ENCODE measurements around the gene RABGAP1. TPM values are rescaled to one million over a fixed set of nuclear protein-coding genes. Genes with fewer than 3 reads are reported as not detected.
A peak's percentile ranks its signal among the peaks of the same experiment; 100 is the strongest.

RABGAP1 gene
- 47.4 and 58.1 TPM in 2 replicates for total RNA-seq

DNA sequence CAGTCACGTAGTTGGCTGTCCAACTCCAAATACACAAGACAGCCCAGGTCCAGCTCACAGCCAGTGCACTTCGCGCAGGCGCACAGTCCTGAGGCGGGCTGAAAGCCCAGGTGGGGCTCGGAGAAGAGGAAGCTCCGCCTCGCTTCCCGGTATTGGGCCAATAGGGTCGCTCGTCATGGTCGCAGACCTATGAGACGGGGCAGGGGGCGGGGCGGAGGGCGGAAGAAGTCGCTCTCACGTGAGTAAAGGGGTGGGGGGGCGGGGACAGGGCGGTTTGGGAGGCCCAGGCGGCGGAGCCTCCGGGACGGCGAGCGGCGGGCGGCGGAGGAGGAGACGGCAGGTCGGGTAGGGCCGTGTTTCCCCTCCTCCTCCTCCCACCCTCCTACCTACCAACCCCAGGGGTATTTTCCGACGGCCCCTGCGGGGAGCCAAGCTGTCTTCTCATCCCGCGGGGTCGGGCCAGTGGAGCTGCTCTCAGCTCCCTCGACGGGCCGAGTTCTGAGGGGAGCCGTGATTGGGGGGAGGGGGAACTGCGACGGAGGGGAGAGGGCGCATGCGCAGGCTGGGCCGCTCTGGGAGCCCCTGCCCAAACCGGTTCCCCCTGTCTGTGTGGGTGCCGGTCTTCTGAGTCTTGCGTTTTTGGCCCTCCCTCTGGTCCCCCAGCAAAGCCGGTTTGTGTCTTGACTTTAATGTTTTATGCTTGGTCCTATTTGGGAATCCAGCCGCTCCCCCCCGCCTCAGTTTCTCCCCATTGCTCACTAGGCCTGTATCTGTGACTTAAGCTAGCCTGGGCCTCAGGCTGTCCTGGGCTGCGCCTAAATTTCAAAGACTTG is at the start of gene RABGAP1:
RABGAP1 (plus strand) TSS at position 272 of the 833 bp plus-strand sequence. CDS start 16,040 bp downstream, outside the sequence.
- no peaks in the 10 kb centered on the region for H3K27me3 Mint-ChIP-seq
- intact Hi-C loops (cut with micrococcal nuclease) = loop anchor here (1.0 kb wide), 4 partner anchors 10 to 113 kb away; partner anchors contain the start of genes PDCL, RC3H2, ZBTB26 and ZBTB6
- POLR2A ChIA-PET = interaction anchor here (0.5 to 2.7 kb wide), 20 partner anchors 10 to 1323 kb away, joined by 3 to 73 read pairs (median 4); partner anchors contain the start of genes PDCL, RC3H2, ZBTB26 and ZBTB6
- DNase-seq (peak; percentile 89), ATAC-seq (ENCODE audit: low read depth) (peak; percentile 98)
- peaks cover 33% of the 10 kb centered on the region for H3K36me3 Mint-ChIP-seq (ENCODE audit: low read depth)
- H3K4me1 Mint-ChIP-seq = peaks cover 28% of the 10 kb centered on the region
- TF ChIP-seq, protein P1, sequence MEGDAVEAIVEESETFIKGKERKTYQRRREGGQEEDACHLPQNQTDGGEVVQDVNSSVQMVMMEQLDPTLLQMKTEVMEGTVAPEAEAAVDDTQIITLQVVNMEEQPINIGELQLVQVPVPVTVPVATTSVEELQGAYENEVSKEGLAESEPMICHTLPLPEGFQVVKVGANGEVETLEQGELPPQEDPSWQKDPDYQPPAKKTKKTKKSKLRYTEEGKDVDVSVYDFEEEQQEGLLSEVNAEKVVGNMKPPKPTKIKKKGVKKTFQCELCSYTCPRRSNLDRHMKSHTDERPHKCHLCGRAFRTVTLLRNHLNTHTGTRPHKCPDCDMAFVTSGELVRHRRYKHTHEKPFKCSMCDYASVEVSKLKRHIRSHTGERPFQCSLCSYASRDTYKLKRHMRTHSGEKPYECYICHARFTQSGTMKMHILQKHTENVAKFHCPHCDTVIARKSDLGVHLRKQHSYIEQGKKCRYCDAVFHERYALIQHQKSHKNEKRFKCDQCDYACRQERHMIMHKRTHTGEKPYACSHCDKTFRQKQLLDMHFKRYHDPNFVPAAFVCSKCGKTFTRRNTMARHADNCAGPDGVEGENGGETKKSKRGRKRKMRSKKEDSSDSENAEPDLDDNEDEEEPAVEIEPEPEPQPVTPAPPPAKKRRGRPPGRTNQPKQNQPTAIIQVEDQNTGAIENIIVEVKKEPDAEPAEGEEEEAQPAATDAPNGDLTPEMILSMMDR (IDR thresholded peaks at IDR 0.05) = no peak
- CTCF ChIA-PET = interaction anchor here (0.7 to 1.7 kb wide), 2 partner anchors 9 to 28 kb away, joined by 3 to 7 read pairs; partner anchors contain the start of genes ZBTB26 and ZBTB6
- peak within 1 kb of the TSS; percentile 79 for H3K27ac Mint-ChIP-seq
- H3K4me3 Mint-ChIP-seq = peak within 1 kb of the TSS; percentile 93
- no peaks in the 10 kb centered on the region for H3K9me3 Mint-ChIP-seq

DNA sequence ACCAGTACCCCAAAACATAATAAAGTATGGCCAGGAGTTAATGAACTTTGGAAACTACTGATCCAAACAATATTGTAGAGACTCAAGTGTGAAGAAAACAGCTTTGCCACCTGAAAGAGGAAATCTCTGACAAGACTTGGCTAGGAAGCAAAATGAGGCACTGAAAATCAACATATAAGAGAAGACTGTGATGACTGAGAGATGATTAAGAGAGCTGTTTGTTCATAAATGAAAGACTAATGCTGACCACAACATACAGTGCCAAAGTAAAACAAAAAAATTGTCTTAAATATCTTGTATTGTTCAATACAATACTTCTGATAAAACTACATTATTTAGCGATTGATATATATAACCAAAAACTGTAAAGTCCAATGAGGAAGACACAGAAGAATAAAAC is 42.9 kb upstream of the RABGAP1 start:
- POLR2A ChIA-PET = interaction anchor here (0.5 to 0.9 kb wide), 3 partner anchors 15 to 40 kb away, joined by 3 to 4 read pairs (median 3); partner anchors contain the start of genes ZBTB26 and ZBTB6
- H3K4me3 Mint-ChIP-seq = no peak overlapping the region
- intact Hi-C loops (cut with micrococcal nuclease) = loop anchor here (2.0 kb wide), 1 partner anchor 23 kb away; no protein-coding TSS in a partner anchor
- no peaks in the 10 kb centered on the region for H3K9me3 Mint-ChIP-seq
- TF ChIP-seq, protein P1 (IDR thresholded peaks at IDR 0.05) = no peak
- no peak overlapping the region for H3K27ac Mint-ChIP-seq
- peaks cover 47% of the 10 kb centered on the region for H3K36me3 Mint-ChIP-seq (ENCODE audit: low read depth)
- peaks cover 35% of the 10 kb centered on the region for H3K4me1 Mint-ChIP-seq
- CTCF ChIA-PET = no interaction called here
- H3K27me3 Mint-ChIP-seq = no peaks in the 10 kb centered on the region
- ATAC-seq (ENCODE audit: low read depth) (no peak), DNase-seq (no peak)

DNA sequence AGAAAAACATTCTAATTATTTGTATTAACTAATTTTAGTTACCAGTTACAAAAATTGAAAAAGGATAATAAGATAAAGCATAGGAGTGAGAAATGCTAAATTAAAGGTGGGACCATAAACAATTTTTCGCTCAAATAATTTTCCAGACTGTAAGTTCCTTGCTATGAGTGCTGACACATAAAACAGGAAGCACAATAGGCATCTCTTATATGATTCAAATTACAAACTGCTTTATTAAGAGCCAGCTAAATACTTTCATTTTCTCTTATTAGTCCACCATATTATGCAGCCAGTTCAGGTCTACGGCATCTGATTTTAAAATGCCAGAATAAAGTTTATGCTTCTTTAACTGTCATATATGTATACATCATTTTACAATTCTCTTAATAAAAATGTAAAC is 40.0 kb upstream of the RABGAP1 start:
- ATAC-seq (ENCODE audit: low read depth) = no peak
- CTCF ChIA-PET = interaction anchor here (1.0 to 1.2 kb wide), 3 partner anchors 12 to 449 kb away, joined by 3 read pairs; partner anchors contain the start of genes ZBTB26 and ZBTB6
- peaks cover 53% of the 10 kb centered on the region for H3K4me1 Mint-ChIP-seq

DNA sequence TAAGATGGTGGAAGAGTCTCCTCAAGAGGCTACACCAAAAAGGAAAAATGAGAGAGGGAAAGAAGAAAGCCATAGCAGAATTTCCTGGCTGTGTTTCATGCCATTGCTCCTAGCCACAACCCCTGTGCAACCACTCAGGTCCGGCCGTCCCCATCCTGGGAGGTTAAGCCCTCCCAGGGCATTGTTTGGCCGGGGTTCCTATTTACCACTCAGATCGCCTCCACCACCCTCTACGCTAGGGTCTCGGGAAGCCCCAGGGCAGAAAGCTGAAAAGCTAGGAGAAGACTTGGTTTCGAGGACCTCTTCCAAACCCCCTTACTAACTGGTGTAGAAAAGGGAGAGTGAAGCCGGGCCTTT is 36.4 kb upstream of the RABGAP1 start:
- Mint-ChIP-seq H3K36me3 (ENCODE audit: low read depth) (peaks cover 22% of the 10 kb centered on the region), H3K27me3 (no peaks in the 10 kb centered on the region), H3K27ac (peak overlapping the region; percentile 86), H3K4me1 (peaks cover 38% of the 10 kb centered on the region), H3K4me3 (peak overlapping the region; percentile 91), H3K9me3 (no peaks in the 10 kb centered on the region)
- DNase-seq = no peak
- ATAC-seq (ENCODE audit: low read depth) = peak; percentile 2
- ChIA-PET CTCF (interaction anchor here (1.3 to 1.8 kb wide), 4 partner anchors 8 to 87 kb away, joined by 3 to 5 read pairs (median 4); partner anchors contain the start of gene ZBTB6), POLR2A (interaction anchor here (0.6 to 4.5 kb wide), 10 partner anchors 9 to 1313 kb away, joined by 3 to 56 read pairs (median 11); partner anchors contain the start of genes PDCL, RABGAP1, ZBTB26 and ZBTB6)
- intact Hi-C loops (cut with micrococcal nuclease) = loop anchor here (2.0 to 10.0 kb wide), 4 partner anchors 76 to 438 kb away; partner anchors contain the start of gene PDCL
- TF ChIP-seq, protein P1 (IDR thresholded peaks at IDR 0.05) = no peak

More for the DNA sequence above, 40.0 kb upstream of the RABGAP1 start:
- intact Hi-C loops (cut with micrococcal nuclease) = loop anchor here (10.0 kb wide), 1 partner anchor 324 kb away; no protein-coding TSS in a partner anchor
- Mint-ChIP-seq H3K9me3 (no peaks in the 10 kb centered on the region), H3K36me3 (ENCODE audit: low read depth) (peaks cover 29% of the 10 kb centered on the region), H3K27ac (peak overlapping the region; percentile 59), H3K4me3 (peak overlapping the region; percentile 58), H3K27me3 (no peaks in the 10 kb centered on the region)
- TF ChIP-seq, protein P1 (IDR thresholded peaks at IDR 0.05) = no peak
- POLR2A ChIA-PET = interaction anchor here (0.5 to 1.8 kb wide), 8 partner anchors 12 to 836 kb away, joined by 3 to 16 read pairs (median 6); partner anchors contain the start of genes RABGAP1, ZBTB26 and ZBTB6
- no peak for DNase-seq
